ENCODE results near the gene RALGPS1. TPM values are rescaled to one million over a fixed set of nuclear protein-coding genes. Genes with fewer than 3 reads are reported as not detected.

The RALGPS1 gene
- total RNA-seq, 4 donors from 2014 or later = 2.2 to 10.3 (median 5.4) TPM

- Histone ChIP-seq H3K9me3 (no peaks in the 10 kb centered on the region), H3K36me3 (peaks cover 0 to 29% of the 10 kb centered on the region in 2 donors), H3K4me3 (no peak overlapping the region), H3K27me3 (no peaks in the 10 kb centered on the region), H3K27ac (no peak overlapping the region), H3K4me1 (peaks cover 10 to 18% of the 10 kb centered on the region in 2 donors)
- TF ChIP-seq, protein P1, sequence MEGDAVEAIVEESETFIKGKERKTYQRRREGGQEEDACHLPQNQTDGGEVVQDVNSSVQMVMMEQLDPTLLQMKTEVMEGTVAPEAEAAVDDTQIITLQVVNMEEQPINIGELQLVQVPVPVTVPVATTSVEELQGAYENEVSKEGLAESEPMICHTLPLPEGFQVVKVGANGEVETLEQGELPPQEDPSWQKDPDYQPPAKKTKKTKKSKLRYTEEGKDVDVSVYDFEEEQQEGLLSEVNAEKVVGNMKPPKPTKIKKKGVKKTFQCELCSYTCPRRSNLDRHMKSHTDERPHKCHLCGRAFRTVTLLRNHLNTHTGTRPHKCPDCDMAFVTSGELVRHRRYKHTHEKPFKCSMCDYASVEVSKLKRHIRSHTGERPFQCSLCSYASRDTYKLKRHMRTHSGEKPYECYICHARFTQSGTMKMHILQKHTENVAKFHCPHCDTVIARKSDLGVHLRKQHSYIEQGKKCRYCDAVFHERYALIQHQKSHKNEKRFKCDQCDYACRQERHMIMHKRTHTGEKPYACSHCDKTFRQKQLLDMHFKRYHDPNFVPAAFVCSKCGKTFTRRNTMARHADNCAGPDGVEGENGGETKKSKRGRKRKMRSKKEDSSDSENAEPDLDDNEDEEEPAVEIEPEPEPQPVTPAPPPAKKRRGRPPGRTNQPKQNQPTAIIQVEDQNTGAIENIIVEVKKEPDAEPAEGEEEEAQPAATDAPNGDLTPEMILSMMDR (IDR thresholded peaks at IDR 0.05 in 4 of 5, conservative IDR thresholded peaks at IDR 0.05 in 1 of 5) = no peak
- TF ChIP-seq POLR2A (IDR thresholded peaks at IDR 0.05) = no peak
- ATAC-seq (no peak), DNase-seq (no peak)
- in situ Hi-C loops (cut with MboI; ENCODE audit: low sequenced_read_pairs in 4 of 4) = no loop called here
- intact Hi-C loops (cut with DNase I; ENCODE audit: low total_unique reads) = no loop called here
These were observed 172.2 kb downstream of the RALGPS1 start for GRCh38 chr9:127086771-127087170.

DNA sequence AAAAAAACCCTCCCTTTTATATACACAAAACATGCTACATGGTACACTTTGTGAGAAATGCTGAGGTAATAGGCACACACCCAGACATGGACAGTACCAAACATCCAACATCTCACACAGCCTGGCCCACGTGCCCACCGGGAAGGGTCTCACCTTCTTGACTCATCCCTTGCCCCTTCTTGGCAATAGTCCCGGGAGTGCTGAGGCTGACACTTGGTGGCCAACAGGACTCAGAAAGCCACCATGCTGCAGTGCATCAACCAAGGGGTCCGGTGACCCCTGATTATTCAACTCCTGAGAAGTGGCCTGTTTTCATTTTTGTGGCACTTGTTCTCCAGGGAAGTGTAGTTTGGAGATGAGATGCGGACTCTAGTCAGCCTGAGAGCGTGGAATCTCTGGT is 172.8 kb downstream of the RALGPS1 start:
- intact Hi-C loops (cut with DNase I; ENCODE audit: low total_unique reads) (no loop called here), in situ Hi-C loops (cut with MboI; ENCODE audit: low sequenced_read_pairs in 4 of 4) (no loop called here)
- H3K4me1 ChIP-seq = peaks cover 10 to 14% of the 10 kb centered on the region in 2 donors
- H3K27ac ChIP-seq = no peak overlapping the region
- DNase-seq (no peak), ATAC-seq (no peak)
- no peaks in the 10 kb centered on the region for H3K27me3 ChIP-seq
- no peak overlapping the region for H3K4me3 ChIP-seq
- no peaks in the 10 kb centered on the region for H3K9me3 ChIP-seq
- TF ChIP-seq, protein P1 (IDR thresholded peaks at IDR 0.05 in 4 of 5, conservative IDR thresholded peaks at IDR 0.05 in 1 of 5) = no peak
- no peak for TF ChIP-seq POLR2A (IDR thresholded peaks at IDR 0.05)
- H3K36me3 ChIP-seq = peaks cover 0 to 34% of the 10 kb centered on the region in 2 donors

DNA sequence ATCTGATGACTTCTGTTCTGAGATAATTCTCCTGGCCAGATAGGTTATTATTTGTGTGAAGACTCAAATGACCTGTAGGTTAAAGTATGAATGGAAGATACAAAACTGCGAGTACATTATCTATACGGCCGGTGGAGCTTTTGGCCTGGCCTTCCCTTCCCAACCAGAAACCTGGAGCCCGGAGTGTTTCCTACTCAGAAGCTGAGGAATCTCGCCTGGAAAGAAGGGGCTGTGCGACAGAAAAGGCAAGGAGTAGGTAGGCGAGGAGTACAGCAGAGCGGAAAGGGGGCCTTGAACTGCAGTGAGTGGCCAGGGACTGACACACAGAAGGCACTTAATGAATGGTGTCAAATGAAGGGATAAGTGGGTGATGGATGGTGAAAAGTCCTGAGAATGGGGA is 173.3 kb downstream of the RALGPS1 start:
- DNase-seq = no peak
- intact Hi-C loops (cut with DNase I; ENCODE audit: low total_unique reads) = no loop called here
- TF ChIP-seq, protein P1 (IDR thresholded peaks at IDR 0.05 in 4 of 5, conservative IDR thresholded peaks at IDR 0.05 in 1 of 5) = no peak
- TF ChIP-seq POLR2A (IDR thresholded peaks at IDR 0.05) = no peak
- Histone ChIP-seq H3K27ac (no peak overlapping the region), H3K9me3 (no peaks in the 10 kb centered on the region), H3K27me3 (no peaks in the 10 kb centered on the region), H3K4me1 (peaks cover 9 to 10% of the 10 kb centered on the region in 2 donors), H3K4me3 (no peak overlapping the region), H3K36me3 (peaks cover 0 to 38% of the 10 kb centered on the region in 2 donors)
- in situ Hi-C loops (cut with MboI; ENCODE audit: low sequenced_read_pairs in 4 of 4) = no loop called here
- ATAC-seq = no peak

DNA sequence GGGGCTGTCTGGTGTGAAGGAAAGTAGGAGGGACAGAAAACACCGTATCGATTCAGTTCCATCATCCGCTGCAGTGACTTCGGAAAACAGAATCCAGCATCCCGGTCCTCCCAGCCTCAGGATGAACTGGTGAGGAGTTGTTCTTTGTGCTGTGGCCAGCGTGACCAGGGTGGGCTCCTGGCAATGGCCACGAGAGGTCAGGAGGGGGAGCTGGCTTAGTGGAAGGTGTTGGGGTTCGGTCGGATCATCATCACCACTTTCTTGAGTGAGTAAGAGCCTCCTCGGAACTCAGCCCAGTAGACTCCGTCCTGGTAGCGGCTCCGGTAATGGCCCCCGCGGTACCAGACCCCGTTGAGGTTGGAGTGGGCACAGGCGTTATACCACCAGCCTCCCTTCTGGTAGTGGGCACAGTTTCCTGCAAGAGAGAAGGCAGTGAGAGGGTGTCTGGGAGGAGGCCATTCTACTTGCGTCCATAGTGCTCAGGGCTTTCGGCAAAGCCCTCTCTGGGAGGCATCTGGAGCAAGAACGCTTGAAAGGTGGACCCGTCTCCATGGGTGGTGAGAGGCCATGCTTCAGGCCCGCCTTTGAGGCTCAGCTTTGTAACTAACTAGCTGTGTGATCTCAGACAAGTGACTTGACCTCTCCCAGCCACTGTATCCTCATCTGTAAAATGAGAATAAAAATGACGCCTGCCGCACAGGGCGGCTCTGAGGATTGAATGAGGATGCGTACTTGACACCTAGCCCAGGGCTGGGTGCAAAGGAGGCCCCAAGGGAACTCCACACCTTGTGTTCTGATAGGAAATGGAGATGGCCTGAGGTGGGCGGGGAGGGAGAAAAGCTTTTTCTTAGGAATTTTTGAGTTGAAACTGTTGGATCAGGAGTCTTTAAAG is 174.4 kb downstream of the RALGPS1 start:
- no peak for TF ChIP-seq POLR2A (IDR thresholded peaks at IDR 0.05)
- TF ChIP-seq, protein P1 (IDR thresholded peaks at IDR 0.05 in 4 of 5, conservative IDR thresholded peaks at IDR 0.05 in 1 of 5) = no peak
- Histone ChIP-seq H3K4me3 (no peak overlapping the region), H3K36me3 (peaks cover 0 to 45% of the 10 kb centered on the region in 2 donors), H3K27me3 (no peaks in the 10 kb centered on the region), H3K4me1 (no peaks in the 10 kb centered on the region), H3K27ac (peak overlapping the region in 2 of 4 donors; percentile 44 to 65), H3K9me3 (no peaks in the 10 kb centered on the region)
- in situ Hi-C loops (cut with MboI; ENCODE audit: low sequenced_read_pairs in 4 of 4) = no loop called here
- DNase-seq (no peak), ATAC-seq (no peak)
- intact Hi-C loops (cut with DNase I; ENCODE audit: low total_unique reads) = no loop called here

All from gastrocnemius medialis (tissue), 4 donors.